HepG2 (cell line): ENCODE measurements around the gene PACS1. TPM values are rescaled to one million over a fixed set of nuclear protein-coding genes. Genes with fewer than 3 reads are reported as not detected.

Experiments
- ATF7 ChIP-seq, 2 experiments: fragments of 450-650 bp in 1 of 2; sonication (generic) in 1 of 2; formaldehyde crosslinking in 1 of 2; IDR thresholded peaks; 2 replicates each; pipeline versions ENCODE4 v1.4.0 to v1.6.1; 2016 to 2020; ENCODE audit warnings: antibody characterized with exemption in 1 of 2, mild to moderate bottlenecking in 1 of 2, missing genetic modification reagents in 1 of 2
- CEBPZ ChIP-seq: IDR thresholded peaks from 2 replicates; pipeline ENCODE4 v1.6.1; 2012; ENCODE audit warnings: low read length, improper control_type of control experiment
- CENPBD1 ChIP-seq: sonication (generic); formaldehyde crosslinking; IDR thresholded peaks from 2 replicates; pipeline ENCODE4 v1.8.0; 2022; ENCODE audit warnings: missing genetic modification reagents, low read depth, mild to moderate bottlenecking, borderline replicate concordance
- FOXO1 ChIP-seq: sonication (generic); formaldehyde crosslinking; IDR thresholded peaks from 2 replicates; pipeline ENCODE4 v1.4.0; 2020; ENCODE audit warnings: missing genetic modification reagents
- HOXD1 ChIP-seq: sonication (generic); formaldehyde crosslinking; IDR thresholded peaks from 2 replicates; pipeline ENCODE4 v1.5.0; 2020; ENCODE audit warnings: missing genetic modification reagents
- KLF11 ChIP-seq: IDR thresholded peaks from 2 replicates; pipeline ENCODE4 v1.6.1; 2016; ENCODE audit warnings: missing compliant biosample characterization
- MYPOP ChIP-seq: sonication (generic); formaldehyde crosslinking; IDR thresholded peaks from 2 replicates; pipeline ENCODE4 v1.8.1; 2023; ENCODE audit warnings: mild to moderate bottlenecking, moderate library complexity, missing genetic modification reagents
- NBN ChIP-seq: fragments of 450-650 bp; conservative IDR thresholded peaks from 2 replicates; pipeline ENCODE4 v1.6.1; 2017
- NFAT5 ChIP-seq: sonication (generic); formaldehyde crosslinking; IDR thresholded peaks from 2 replicates; pipeline ENCODE4 v1.4.0; 2020; ENCODE audit warnings: missing genetic modification reagents
- NRL ChIP-seq: sonication (generic); formaldehyde crosslinking; IDR thresholded peaks from 2 replicates; pipeline ENCODE4 v1.5.0; 2020; ENCODE audit warnings: missing genetic modification reagents, mild to moderate bottlenecking, moderate library complexity, borderline replicate concordance
- REPIN1 ChIP-seq: sonication (generic); formaldehyde crosslinking; IDR thresholded peaks from 2 replicates; pipeline ENCODE4 v1.8.0; 2022; ENCODE audit warnings: missing genetic modification reagents, low read depth, mild to moderate bottlenecking, borderline replicate concordance
- RNF2 ChIP-seq: fragments of 450-650 bp; conservative IDR thresholded peaks from 2 replicates; pipeline ENCODE4 v1.6.1; 2016; ENCODE audit warnings: low read depth
- TGIF2 ChIP-seq: IDR thresholded peaks from 2 replicates; pipeline ENCODE4 v1.6.1; 2016; ENCODE audit warnings: control low read depth, missing compliant biosample characterization
- THAP8 ChIP-seq: sonication (generic); formaldehyde crosslinking; IDR thresholded peaks from 2 replicates; pipeline ENCODE4 v1.5.1; 2020; ENCODE audit warnings: missing genetic modification reagents, mild to moderate bottlenecking, borderline replicate concordance
- XRCC5 ChIP-seq: fragments of 200-400 bp; formaldehyde crosslinking; optimal IDR thresholded peaks from 2 replicates; pipeline ENCODE3; 2017; ENCODE audit warnings: mild to moderate bottlenecking, low read length
- YEATS2 ChIP-seq: sonication (generic); formaldehyde crosslinking; IDR thresholded peaks from 2 replicates; pipeline ENCODE4 v1.4.0; 2020; ENCODE audit warnings: missing genetic modification reagents, borderline replicate concordance
- ZBTB7B ChIP-seq: sonication (generic); formaldehyde crosslinking; IDR thresholded peaks from 2 replicates; pipeline ENCODE4 v1.4.0; 2020; ENCODE audit warnings: missing genetic modification reagents
- ZBTB8A ChIP-seq: sonication (generic); formaldehyde crosslinking; IDR thresholded peaks from 2 replicates; pipeline ENCODE4 v1.4.0; 2020; ENCODE audit warnings: mild to moderate bottlenecking, low read depth, missing genetic modification reagents, borderline replicate concordance
- ZNF780A ChIP-seq: sonication (generic); formaldehyde crosslinking; IDR thresholded peaks from 2 replicates; pipeline ENCODE4 v1.8.0; 2022; ENCODE audit warnings: mild to moderate bottlenecking, missing genetic modification reagents, moderate library complexity
- polyA plus RNA-seq, 8 experiments: library from polyadenylated mRNA; depleted of rRNA in 3 of 8; stranded (reverse) in 7 of 8; unstranded in 1 of 8; fragments of >200 nt; fragmentation: Illumina TruSeq in 4 of 8; extraction: Trizol in 4 of 8; gene quantifications; 2 replicates each; pipeline versions ENCODE4 v1.2.1 to v1.2.3, GENCODE V29; 2011 to 2016; ENCODE audit warnings: low read depth in 4 of 8, missing spikeins in 1 of 8, mixed read lengths in 1 of 8; ENCODE audit not compliant: insufficient read depth in 1 of 8
- total RNA-seq, 5 experiments: library from RNA; depleted of rRNA; stranded (reverse); fragments of >200 nt; fragmentation: Illumina TruSeq; extraction: Trizol; gene quantifications; 2 replicates each; pipeline ENCODE4 v1.2.3, GENCODE V29; 2016; ENCODE audit warnings: low read depth in 1 of 5

PACS1 gene
- total and polyA plus RNA-seq, 2 of the 13 experiments (the other 11 are each of a cell fraction or from before 2014, with no cell fraction given) = 7.6 to 8.6 TPM

- TF ChIP-seq ATF7 (IDR thresholded peaks at IDR 0.05) (peak; percentile 70), ATF7 (CRISPR knock-in tag; IDR thresholded peaks at IDR 0.05) (0 out of 2 replicates have a peak, but pooled peaks have one; percentile 34), MYPOP (CRISPR knock-in tag) (no peak), ZBTB7B (CRISPR knock-in tag) (no peak), NBN (no peak), RNF2 (no peak), HOXD1 (CRISPR knock-in tag) (no peak), YEATS2 (CRISPR knock-in tag) (no peak), NRL (CRISPR knock-in tag) (no peak), ZNF780A (CRISPR knock-in tag) (no peak), KLF11 (CRISPR knock-in tag) (no peak), REPIN1 (CRISPR knock-in tag) (no peak), ZBTB8A (CRISPR knock-in tag) (no peak), CEBPZ (no peak), FOXO1 (CRISPR knock-in tag) (no peak), XRCC5 (no peak), TGIF2 (CRISPR knock-in tag) (no peak), THAP8 (CRISPR knock-in tag) (no peak), NFAT5 (CRISPR knock-in tag) (no peak), CENPBD1 (no peak)
Observed at GRCh38 chr11:66119348-66120133, 49.5 kb downstream of the PACS1 start (continued).
